GM23248 (cell line): ENCODE results near the gene ELMOD1.

ENCODE experiments used
- EZH2 ChIP-seq: fragments of 200-600 bp; sonication (generic); IDR thresholded peaks from 2 replicates; pipeline ENCODE4 v1.6.1; 2018; ENCODE audit warnings: antibody characterized with exemption, mild to moderate bottlenecking; ENCODE audit not compliant: insufficient read depth, poor library complexity, severe bottlenecking
- EZH2phosphoT487 ChIP-seq: fragments of 200-600 bp; sonication (generic); IDR thresholded peaks from 2 replicates; pipeline ENCODE4 v1.6.1; 2018; ENCODE audit warnings: antibody characterized with exemption, moderate library complexity, mild to moderate bottlenecking, low read depth; ENCODE audit not compliant: insufficient read depth

DNA sequence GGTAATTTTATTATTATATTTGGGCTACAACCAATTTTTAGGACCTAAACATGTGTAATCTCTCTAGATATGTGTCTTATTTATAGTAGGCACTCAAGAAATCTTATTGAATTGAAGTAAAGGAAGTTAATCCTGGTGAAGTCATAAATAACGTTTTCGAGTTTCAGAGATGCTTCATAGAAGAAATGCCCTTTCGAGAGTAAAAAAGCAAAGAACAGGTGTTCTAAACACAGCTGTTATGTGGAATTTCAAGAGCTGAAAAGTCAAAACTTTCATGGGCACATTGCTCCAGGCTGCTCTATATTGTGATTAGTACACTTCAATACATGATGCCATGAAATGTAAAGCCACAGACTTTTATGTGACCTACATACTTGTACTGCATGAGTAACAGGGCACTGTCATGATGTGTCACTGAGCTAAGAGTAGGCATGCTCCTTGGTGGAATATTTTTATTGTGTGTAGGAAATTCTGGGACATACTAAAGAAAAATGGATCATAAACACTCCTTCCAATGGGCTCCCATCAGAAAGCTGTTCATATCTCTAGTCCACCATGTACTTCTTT lies 7.2 kb upstream of the ELMOD1 start:
- no peak for TF ChIP-seq EZH2
- TF ChIP-seq EZH2phosphoT487, result no peak
